KMS-11 (cell line): ENCODE results near the gene KCNQ1.

ENCODE experiments used
- H2AFZ ChIP-seq: fragments of 200-600 bp; sonication (generic); 2 replicates; pipeline ENCODE4 v1.6.1; 2016; ENCODE audit warnings: antibody characterized with exemption, mixed run types, low read depth
- H3K27ac ChIP-seq: fragments of 200-600 bp; sonication (generic); 2 replicates; pipeline ENCODE4 v1.6.1; 2016; ENCODE audit warnings: mild to moderate bottlenecking, mixed run types
- H3K27me3 ChIP-seq: fragments of 200-600 bp; sonication (generic); 2 replicates; pipeline ENCODE4 v1.6.1; 2017; ENCODE audit warnings: mild to moderate bottlenecking, low read depth, mixed run types, moderate library complexity; ENCODE audit not compliant: insufficient read depth
- H3K36me3 ChIP-seq: fragments of 200-600 bp; sonication (generic); 2 replicates; pipeline ENCODE4 v1.6.1; 2017; ENCODE audit warnings: mild to moderate bottlenecking, mixed run types; ENCODE audit not compliant: insufficient read depth
- H3K4me1 ChIP-seq: fragments of 200-600 bp; sonication (generic); 2 replicates; pipeline ENCODE4 v1.6.1; 2016; ENCODE audit warnings: mild to moderate bottlenecking, low read depth, mixed run types; ENCODE audit not compliant: poor library complexity, severe bottlenecking
- H3K4me2 ChIP-seq: fragments of 200-600 bp; sonication (generic); 2 replicates; pipeline ENCODE4 v1.7.0; 2016; ENCODE audit warnings: mild to moderate bottlenecking, mixed run types
- H3K4me3 ChIP-seq: fragments of 200-600 bp; sonication (generic); IDR thresholded peaks from 2 replicates; pipeline ENCODE4 v1.6.1; 2017; ENCODE audit warnings: low read depth, low read length, mixed read lengths; ENCODE audit not compliant: insufficient read depth
- H3K79me2 ChIP-seq: fragments of 200-600 bp; sonication (generic); 2 replicates; pipeline ENCODE4 v1.6.1; 2016; ENCODE audit warnings: low read depth, mixed run types; ENCODE audit not compliant: insufficient read depth
- H3K9ac ChIP-seq: fragments of 200-600 bp; sonication (generic); 2 replicates; pipeline ENCODE4 v1.6.1; 2016; ENCODE audit warnings: mild to moderate bottlenecking, mixed run types
- H4K20me1 ChIP-seq: fragments of 200-600 bp; sonication (generic); 2 replicates; pipeline ENCODE4 v1.6.1; 2016; ENCODE audit warnings: mild to moderate bottlenecking, mixed run types; ENCODE audit not compliant: insufficient read depth
- CTCF ChIP-seq: fragments of 200-600 bp; sonication (generic); conservative IDR thresholded peaks from 2 replicates; pipeline ENCODE4 v1.6.1; 2017; ENCODE audit warnings: low read depth, mild to moderate bottlenecking, antibody characterized with exemption, low read length, moderate library complexity, mixed read lengths

KCNQ1 gene

GRCh38 chr11:2526808-2527381 lies 82.1 kb downstream of the KCNQ1 start:
- no peak overlapping the region for H3K4me2 ChIP-seq
- H3K4me3 ChIP-seq, result no peak overlapping the region
- no peaks in the 10 kb centered on the region for H3K27me3 ChIP-seq
- no peak for TF ChIP-seq CTCF
- no peak overlapping the region for H3K27ac ChIP-seq
- H2AFZ ChIP-seq, result no peak overlapping the region
- H3K79me2 ChIP-seq, result no peaks in the 10 kb centered on the region
- H3K4me1 ChIP-seq, result no peaks in the 10 kb centered on the region
- no peaks in the 10 kb centered on the region for H4K20me1 ChIP-seq
- H3K36me3 ChIP-seq, result no peaks in the 10 kb centered on the region
- no peak overlapping the region for H3K9ac ChIP-seq

- no peaks in the 10 kb centered on the region for H4K20me1 ChIP-seq
- no peaks in the 10 kb centered on the region for H3K27me3 ChIP-seq
- H3K4me1 ChIP-seq, result peaks cover 5% of the 10 kb centered on the region
- no peak for TF ChIP-seq CTCF
- no peaks in the 10 kb centered on the region for H3K79me2 ChIP-seq
- H3K27ac ChIP-seq, result no peak overlapping the region
- no peak overlapping the region for H3K4me2 ChIP-seq
- no peak overlapping the region for H3K9ac ChIP-seq
- no peak overlapping the region for H2AFZ ChIP-seq
- H3K4me3 ChIP-seq, result no peak overlapping the region
- H3K36me3 ChIP-seq, result no peaks in the 10 kb centered on the region
Observed at GRCh38 chr11:2527621-2528291, 82.9 kb downstream of the KCNQ1 start.

DNA sequence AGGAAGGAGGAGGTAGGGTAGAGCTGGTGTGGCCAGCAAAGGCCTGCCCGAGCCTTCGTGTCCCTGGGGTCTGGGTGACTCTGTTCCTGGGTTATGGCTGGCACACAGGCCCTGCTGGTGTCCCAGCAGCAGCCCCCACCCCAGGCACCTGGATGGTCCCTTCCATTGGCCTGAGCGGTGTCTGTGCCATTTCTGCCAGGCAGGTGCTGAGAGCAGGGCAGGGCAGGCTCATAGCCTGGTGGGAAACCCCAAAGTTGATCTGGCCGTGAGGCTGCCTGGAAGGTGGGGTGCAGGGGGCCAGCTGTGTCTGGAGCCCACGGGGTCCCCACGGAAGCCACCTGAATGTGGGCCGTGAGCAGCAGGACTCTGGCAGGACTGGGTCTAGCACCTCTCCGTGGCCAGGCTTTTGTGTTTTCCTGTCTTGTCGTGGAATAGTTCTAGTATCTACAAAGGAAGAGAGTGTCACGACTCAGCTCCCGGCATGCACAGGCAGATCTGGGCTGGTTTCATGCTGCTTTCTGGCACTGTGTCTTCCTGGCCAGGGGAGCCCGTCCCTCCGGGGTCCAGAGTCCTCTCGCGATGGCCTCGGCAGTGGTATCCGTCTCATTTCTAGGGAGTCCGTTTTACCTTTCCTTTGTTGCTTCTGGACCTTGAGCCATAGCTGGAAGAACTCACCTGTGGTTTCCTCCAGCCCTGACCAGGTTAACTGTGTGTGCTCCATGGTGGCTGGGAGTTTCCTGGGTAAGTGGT lies 83.7 kb downstream of the KCNQ1 start:
- TF ChIP-seq CTCF, result no peak
- Histone ChIP-seq H4K20me1 (no peaks in the 10 kb centered on the region), H3K27ac (no peak overlapping the region)

GRCh38 chr11:2529173-2529572 lies 84.4 kb downstream of the KCNQ1 start:
- Histone ChIP-seq H3K27ac (no peak overlapping the region), H3K4me1 (peaks cover 9% of the 10 kb centered on the region), H3K79me2 (no peaks in the 10 kb centered on the region), H3K4me3 (no peak overlapping the region), H2AFZ (no peak overlapping the region), H3K36me3 (no peaks in the 10 kb centered on the region), H3K9ac (no peak overlapping the region), H3K27me3 (no peaks in the 10 kb centered on the region), H4K20me1 (no peaks in the 10 kb centered on the region), H3K4me2 (no peak overlapping the region)
- no peak for TF ChIP-seq CTCF

More for the DNA sequence above, 83.7 kb downstream of the KCNQ1 start:
- Histone ChIP-seq H3K27me3 (no peaks in the 10 kb centered on the region), H3K9ac (no peak overlapping the region), H3K4me1 (peaks cover 9% of the 10 kb centered on the region), H3K4me3 (no peak overlapping the region), H3K79me2 (no peaks in the 10 kb centered on the region), H2AFZ (no peak overlapping the region), H3K36me3 (no peaks in the 10 kb centered on the region), H3K4me2 (no peak overlapping the region)
